Left ventricle myocardium superior (tissue), 1 donor: ENCODE measurements around the gene KAT8. TPM values are rescaled to one million over a fixed set of nuclear protein-coding genes. Genes with fewer than 3 reads are reported as not detected.

ENCODE experiments used
- ATAC-seq: fragments of 200-7000 bp; cut with Tn5 transposase; one replicate; pipeline ENCODE4 v1.9.1; 2020; ENCODE audit warnings: mild to moderate bottlenecking, moderate library complexity
- DNase-seq: peaks from one replicate; pipeline ENCODE4 v3.0.0-alpha.2; 2020
- intact Hi-C: fragments of 100-400 bp; cut with micrococcal nuclease; formaldehyde crosslinking; loops from one replicate; pipeline ENCODE4 v1.11.0; 2022
- total RNA-seq: library from RNA; stranded (reverse); fragmentation: NEBNext Ultra II Directional; extraction: Animal tissue kit (Norgen Biotek cat#: 25700); gene quantifications from one replicate; pipeline ENCODE4 v1.2.1, GENCODE V29; 2021
- donor health status: DM: no; HTN: yes; CAD: no; lungs with severe emphysema.

The KAT8 gene
- total RNA-seq, 1 donor from 2014 or later, result 77.4 TPM

GRCh38 chr16:31082368-31083045 lies 35.0 kb upstream of the KAT8 start:
- DNase-seq (no peak), ATAC-seq (no peak)
- intact Hi-C loops, result no loop called here

- DNase-seq, result no peak
- ATAC-seq, result no peak
- intact Hi-C loops, result no loop called here
These were observed 34.4 kb upstream of the KAT8 start for GRCh38 chr16:31083081-31083480.

- DNase-seq (no peak), ATAC-seq (no peak)
- intact Hi-C loops, result no loop called here
These were observed 33.9 kb upstream of the KAT8 start for GRCh38 chr16:31083556-31083955.

GRCh38 chr16:31083981-31084380 lies 33.5 kb upstream of the KAT8 start:
- DNase-seq (no peak), ATAC-seq (no peak)
- intact Hi-C loops, result no loop called here

GRCh38 chr16:31084584-31085302 lies 32.7 kb upstream of the KAT8 start:
- ATAC-seq, result no peak
- no peak for DNase-seq
- intact Hi-C loops, result no loop called here

GRCh38 chr16:31085411-31085810 lies 32.1 kb upstream of the KAT8 start:
- intact Hi-C loops, result no loop called here
- no peak for ATAC-seq
- DNase-seq, result no peak

GRCh38 chr16:31085873-31086628 lies 31.4 kb upstream of the KAT8 start:
- ATAC-seq, result no peak
- DNase-seq, result no peak
- intact Hi-C loops, result no loop called here

- DNase-seq, result no peak
- intact Hi-C loops, result no loop called here
- no peak for ATAC-seq
These were observed 30.9 kb upstream of the KAT8 start for GRCh38 chr16:31086629-31086906.

GRCh38 chr16:31087481-31087880 lies 30.0 kb upstream of the KAT8 start:
- intact Hi-C loops, result no loop called here
- no peak for DNase-seq

GRCh38 chr16:31087971-31088370 lies 29.5 kb upstream of the KAT8 start:
- DNase-seq (no peak), ATAC-seq (no peak)
- intact Hi-C loops, result no loop called here

More at GRCh38 chr16:31087481-31087880, 30.0 kb upstream of the KAT8 start:
- no peak for ATAC-seq

- intact Hi-C loops, result no loop called here
These were observed 28.8 kb upstream of the KAT8 start, which contains the start of gene PRSS53 for GRCh38 chr16:31088459-31089183. Gene PRSS53 (minus strand): TSS chr16:31088943. CDS start chr16:31088809, 134 bp downstream.

GRCh38 chr16:31089199-31089598 lies 28.3 kb upstream of the KAT8 start:
- intact Hi-C loops, result no loop called here

More at GRCh38 chr16:31088459-31089183, 28.8 kb upstream of the KAT8 start, which contains the start of gene PRSS53:
- DNase-seq (no peak), ATAC-seq (no peak)

GRCh38 chr16:31090540-31090939 lies 26.9 kb upstream of the KAT8 start:
- DNase-seq, result no peak
- intact Hi-C loops, result no loop called here
- no peak for ATAC-seq

More at GRCh38 chr16:31089199-31089598, 28.3 kb upstream of the KAT8 start:
- ATAC-seq (no peak), DNase-seq (no peak)

GRCh38 chr16:31092330-31092729 lies 25.1 kb upstream of the KAT8 start:
- DNase-seq, result no peak
- intact Hi-C loops, result no loop called here
- no peak for ATAC-seq

GRCh38 chr16:31093132-31093703 lies 24.2 kb upstream of the KAT8 start:
- intact Hi-C loops, result no loop called here
- DNase-seq (no peak), ATAC-seq (no peak)

GRCh38 chr16:31094088-31094423 lies 23.4 kb upstream of the KAT8 start:
- intact Hi-C loops, result no loop called here
- ATAC-seq, result peak; percentile 13

GRCh38 chr16:31094424-31095120 lies 22.9 kb upstream of the KAT8 start, which contains the start of gene VKORC1:
Gene VKORC1 (minus strand): TSS chr16:31094797. CDS start chr16:31094729, 68 bp downstream.
- DNase-seq (peak; percentile 96), ATAC-seq (peak; percentile 96)
- intact Hi-C loops, result no loop called here

More at GRCh38 chr16:31094088-31094423, 23.4 kb upstream of the KAT8 start:
- no peak for DNase-seq

GRCh38 chr16:31099860-31100638 lies 17.4 kb upstream of the KAT8 start:
- ATAC-seq (no peak), DNase-seq (no peak)
- intact Hi-C loops, result no loop called here
